ENCODE data around the gene PRKCH. TPM values are rescaled to one million over a fixed set of nuclear protein-coding genes. Genes with fewer than 3 reads are reported as not detected.

Gene PRKCH
- polyA plus RNA-seq, 3 donors = 3.6 to 6.2 (median 5.4) TPM

DNA sequence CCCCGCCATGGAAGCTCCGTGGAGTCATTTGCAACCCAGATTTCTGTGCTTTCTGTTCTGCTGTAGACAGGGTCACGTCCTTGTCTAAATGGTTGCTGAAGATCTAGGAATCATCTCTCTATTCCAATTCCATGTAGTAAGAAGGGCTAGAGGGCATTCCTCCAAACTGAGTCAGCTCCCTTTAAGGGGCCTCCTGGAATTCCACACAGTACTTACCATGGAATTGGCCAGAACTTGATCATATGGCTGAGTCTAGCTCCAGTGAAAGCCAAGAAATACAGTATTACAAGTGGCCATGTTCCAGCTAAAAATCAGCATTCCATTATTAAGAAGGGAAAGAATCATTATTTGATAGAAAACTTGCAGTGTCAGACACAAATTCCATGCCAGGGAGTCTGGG, 171.9 kb downstream of the PRKCH start:
- Mint-ChIP-seq H3K4me1 (peaks cover under 1% of the 10 kb centered on the region), H3K4me3 (no peak overlapping the region), H3K36me3 (peaks cover 27% of the 10 kb centered on the region in 2 donors), H3K9me3 (no peaks in the 10 kb centered on the region), H3K27ac (no peak overlapping the region), H3K27me3 (ENCODE audit: low read depth in 3 of 3) (no peaks in the 10 kb centered on the region)
- Histone ChIP-seq H3K79me2 (ENCODE audit: insufficient read depth, low read length) (no peaks in the 10 kb centered on the region), H3K9me3 (replicated peaks in 1 of 2; ENCODE audit: control insufficient read depth in 1 of 2, insufficient read depth in 1 of 2, low read length in 2 of 2) (no peaks in the 10 kb centered on the region), H3K27me3 (ENCODE audit: control insufficient read depth in 2 of 2, insufficient read depth in 2 of 2, low read length in 2 of 2) (no peaks in the 10 kb centered on the region), H3K4me1 (ENCODE audit: control insufficient read depth in 1 of 2, insufficient read depth in 2 of 2, low read length in 2 of 2) (peaks cover 44 to 46% of the 10 kb centered on the region in 2 donors), H2AFZ (ENCODE audit: insufficient read depth, low read depth, low read length, poor library complexity, severe bottlenecking) (no peak overlapping the region), H4K20me1 (ENCODE audit: insufficient read depth, low read length) (no peaks in the 10 kb centered on the region), H3K27ac (ENCODE audit: low read depth in 1 of 2, low read length in 2 of 2) (no peak overlapping the region), H3K4me3 (replicated peaks in 1 of 3; ENCODE audit: low read depth in 2 of 3, low read length in 3 of 3) (no peak overlapping the region), H3K4me2 (replicated peaks; ENCODE audit: extremely low read depth, low read length, poor library complexity, severe bottlenecking) (no peak overlapping the region), H3K9ac (ENCODE audit: insufficient read depth, low read length, poor library complexity, severe bottlenecking) (no peak overlapping the region), H3K36me3 (replicated peaks in 1 of 2; ENCODE audit: control insufficient read depth in 1 of 2, insufficient read depth in 2 of 2, low read length in 2 of 2) (no peaks in the 10 kb centered on the region)
- no peak for DNase-seq
- TF ChIP-seq, protein P1, sequence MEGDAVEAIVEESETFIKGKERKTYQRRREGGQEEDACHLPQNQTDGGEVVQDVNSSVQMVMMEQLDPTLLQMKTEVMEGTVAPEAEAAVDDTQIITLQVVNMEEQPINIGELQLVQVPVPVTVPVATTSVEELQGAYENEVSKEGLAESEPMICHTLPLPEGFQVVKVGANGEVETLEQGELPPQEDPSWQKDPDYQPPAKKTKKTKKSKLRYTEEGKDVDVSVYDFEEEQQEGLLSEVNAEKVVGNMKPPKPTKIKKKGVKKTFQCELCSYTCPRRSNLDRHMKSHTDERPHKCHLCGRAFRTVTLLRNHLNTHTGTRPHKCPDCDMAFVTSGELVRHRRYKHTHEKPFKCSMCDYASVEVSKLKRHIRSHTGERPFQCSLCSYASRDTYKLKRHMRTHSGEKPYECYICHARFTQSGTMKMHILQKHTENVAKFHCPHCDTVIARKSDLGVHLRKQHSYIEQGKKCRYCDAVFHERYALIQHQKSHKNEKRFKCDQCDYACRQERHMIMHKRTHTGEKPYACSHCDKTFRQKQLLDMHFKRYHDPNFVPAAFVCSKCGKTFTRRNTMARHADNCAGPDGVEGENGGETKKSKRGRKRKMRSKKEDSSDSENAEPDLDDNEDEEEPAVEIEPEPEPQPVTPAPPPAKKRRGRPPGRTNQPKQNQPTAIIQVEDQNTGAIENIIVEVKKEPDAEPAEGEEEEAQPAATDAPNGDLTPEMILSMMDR (IDR thresholded peaks at IDR 0.05) = no peak
- WGBS (ENCODE audit: insufficient coverage) = 100% methylated on average over 2 of the region's 3 CpGs
- intact Hi-C loops (cut with micrococcal nuclease) = loop anchor here (5.0 kb wide), 1 partner anchor 34 kb away; no protein-coding TSS in a partner anchor

DNA sequence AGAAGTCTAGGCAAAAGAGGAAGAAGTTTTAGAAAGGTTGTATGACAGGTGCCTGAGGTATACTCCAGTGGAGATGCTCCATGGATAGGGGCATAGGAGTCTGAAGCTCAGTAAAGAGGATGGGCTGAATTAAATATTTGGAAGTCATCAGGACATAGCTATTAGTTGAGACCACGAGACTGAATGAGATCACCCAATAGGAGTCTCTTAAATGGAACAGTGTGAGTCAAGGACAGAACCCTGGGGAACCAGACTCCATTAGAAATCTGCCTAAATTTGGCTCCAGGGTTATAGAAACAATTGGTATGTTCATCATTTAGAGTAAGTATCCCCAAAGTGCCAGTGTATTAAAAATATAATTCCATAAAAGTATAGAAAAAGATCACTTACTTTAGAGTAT, 172.6 kb downstream of the PRKCH start:
- 100% methylated on average over 1 of the region's 1 CpG for WGBS (ENCODE audit: insufficient coverage)
- Histone ChIP-seq H3K36me3 (replicated peaks in 1 of 2; ENCODE audit: control insufficient read depth in 1 of 2, insufficient read depth in 2 of 2, low read length in 2 of 2) (no peaks in the 10 kb centered on the region), H3K4me3 (replicated peaks in 1 of 3; ENCODE audit: low read depth in 2 of 3, low read length in 3 of 3) (no peak overlapping the region), H3K79me2 (ENCODE audit: insufficient read depth, low read length) (no peaks in the 10 kb centered on the region), H2AFZ (ENCODE audit: insufficient read depth, low read depth, low read length, poor library complexity, severe bottlenecking) (no peak overlapping the region), H3K9me3 (replicated peaks in 1 of 2; ENCODE audit: control insufficient read depth in 1 of 2, insufficient read depth in 1 of 2, low read length in 2 of 2) (no peaks in the 10 kb centered on the region), H3K27me3 (ENCODE audit: control insufficient read depth in 2 of 2, insufficient read depth in 2 of 2, low read length in 2 of 2) (no peaks in the 10 kb centered on the region), H3K9ac (ENCODE audit: insufficient read depth, low read length, poor library complexity, severe bottlenecking) (no peak overlapping the region), H4K20me1 (ENCODE audit: insufficient read depth, low read length) (no peaks in the 10 kb centered on the region), H3K4me2 (replicated peaks; ENCODE audit: extremely low read depth, low read length, poor library complexity, severe bottlenecking) (no peak overlapping the region), H3K4me1 (ENCODE audit: control insufficient read depth in 1 of 2, insufficient read depth in 2 of 2, low read length in 2 of 2) (peaks cover 45 to 47% of the 10 kb centered on the region in 2 donors), H3K27ac (ENCODE audit: low read depth in 1 of 2, low read length in 2 of 2) (no peak overlapping the region)
- TF ChIP-seq, protein P1 (IDR thresholded peaks at IDR 0.05) = no peak
- H3K36me3 Mint-ChIP-seq = peaks cover 29 to 30% of the 10 kb centered on the region in 2 donors
- intact Hi-C loops (cut with micrococcal nuclease) = loop anchor here (5.0 kb wide), 1 partner anchor 33 kb away; no protein-coding TSS in a partner anchor
- no peaks in the 10 kb centered on the region for H3K9me3 Mint-ChIP-seq
- H3K27ac Mint-ChIP-seq = no peak overlapping the region
- no peaks in the 10 kb centered on the region for H3K27me3 Mint-ChIP-seq (ENCODE audit: low read depth in 3 of 3)
- H3K4me1 Mint-ChIP-seq = peaks cover 8% of the 10 kb centered on the region
- H3K4me3 Mint-ChIP-seq = no peak overlapping the region
- no peak for DNase-seq

Data from CD14-positive monocyte (primary cell).